Measurements from ENCODE around the gene MAGEF1.

Gene MAGEF1

DNA sequence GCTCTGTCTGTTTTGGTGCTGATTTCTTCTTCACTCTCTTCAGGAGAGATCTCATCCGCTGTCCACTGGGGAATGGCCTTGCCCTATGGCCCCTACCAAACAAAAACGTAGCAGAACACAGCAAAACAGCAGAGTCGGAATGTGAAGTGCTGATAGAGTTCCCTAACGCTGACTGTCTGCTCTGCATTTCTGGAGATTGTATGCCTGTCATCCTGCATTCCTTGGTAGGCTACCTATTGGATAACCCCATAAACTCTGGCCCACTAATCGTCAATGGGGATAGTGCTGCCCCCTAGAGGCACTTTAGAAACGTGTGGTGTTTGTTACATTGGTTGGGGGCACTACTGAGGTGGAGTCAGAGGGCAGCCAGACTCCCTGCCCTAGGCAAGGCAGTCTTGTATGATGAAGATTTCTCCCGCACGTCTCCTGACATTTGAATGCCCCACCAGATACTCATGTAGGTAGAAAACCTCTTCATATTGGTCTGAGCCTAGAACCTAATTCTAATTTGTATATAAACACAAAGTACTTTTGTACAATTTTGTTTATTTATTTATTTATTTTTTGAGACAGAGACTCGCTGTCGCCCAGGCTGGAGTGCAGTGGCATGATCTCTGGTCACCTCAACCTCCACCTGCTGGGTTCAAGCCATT is 15.6 kb upstream of the MAGEF1 start:
- peak in 5 of 10 donors; percentile 33 to 68 (median 51) for DNase-seq
- intact Hi-C loops (cut with DNase I): loop anchor here (1.0 to 2.0 kb wide), 2 partner anchors 49 to 166 kb away; partner anchors contain the start of gene EPHB3

DNA sequence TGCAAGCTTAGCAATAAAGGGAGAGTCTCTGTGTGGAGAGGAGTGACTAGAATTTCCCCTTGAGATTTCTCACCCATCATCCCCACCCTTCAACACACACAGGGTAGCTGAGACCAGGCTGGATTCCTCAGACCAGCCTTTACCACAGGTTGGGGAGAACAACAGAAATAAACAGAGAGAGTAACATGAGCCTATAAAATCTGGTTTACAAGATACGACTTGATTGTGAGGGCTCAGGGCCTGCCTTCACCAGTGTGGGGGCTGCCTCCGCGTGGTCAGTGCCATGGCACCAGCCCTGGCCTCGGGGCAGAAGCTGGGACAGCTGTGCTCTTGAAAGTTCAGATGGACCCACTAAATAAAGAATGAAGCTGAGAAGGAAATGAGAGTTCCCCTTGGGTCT is 14.6 kb upstream of the MAGEF1 start:
- intact Hi-C loops (cut with DNase I): loop anchor here (2.0 kb wide), 1 partner anchor 50 kb away; no protein-coding TSS in a partner anchor

DNA sequence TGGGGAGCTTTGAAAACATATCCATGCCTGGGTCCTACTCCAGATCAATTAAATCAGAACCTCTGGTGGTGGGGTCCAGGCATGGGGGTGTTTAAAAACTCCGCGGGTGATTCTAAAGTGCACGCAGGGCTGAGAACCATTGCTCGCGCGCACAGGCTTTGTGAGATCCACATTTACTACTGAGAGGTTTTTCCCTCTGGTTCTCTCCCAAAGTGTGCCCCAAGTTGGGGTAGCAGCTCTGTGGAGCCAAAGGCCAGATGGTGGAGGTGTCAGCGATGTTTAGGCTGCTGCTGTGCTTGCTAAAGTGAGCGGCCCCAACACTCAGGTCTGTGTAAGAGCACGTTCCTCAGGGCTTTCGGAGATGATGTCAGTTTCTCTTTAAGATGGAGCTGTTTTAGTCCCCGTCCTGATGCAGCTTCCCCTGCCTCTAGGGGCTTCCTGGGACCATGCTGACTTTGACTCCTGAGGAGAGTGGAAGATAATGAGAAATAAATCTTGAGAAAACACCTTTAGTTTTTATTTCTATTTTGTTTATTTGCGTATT is 13.4 kb upstream of the MAGEF1 start:
- no peak for DNase-seq
- intact Hi-C loops (cut with DNase I): no loop called here

More for the DNA sequence above, 14.6 kb upstream of the MAGEF1 start:
- DNase-seq: no peak

DNA sequence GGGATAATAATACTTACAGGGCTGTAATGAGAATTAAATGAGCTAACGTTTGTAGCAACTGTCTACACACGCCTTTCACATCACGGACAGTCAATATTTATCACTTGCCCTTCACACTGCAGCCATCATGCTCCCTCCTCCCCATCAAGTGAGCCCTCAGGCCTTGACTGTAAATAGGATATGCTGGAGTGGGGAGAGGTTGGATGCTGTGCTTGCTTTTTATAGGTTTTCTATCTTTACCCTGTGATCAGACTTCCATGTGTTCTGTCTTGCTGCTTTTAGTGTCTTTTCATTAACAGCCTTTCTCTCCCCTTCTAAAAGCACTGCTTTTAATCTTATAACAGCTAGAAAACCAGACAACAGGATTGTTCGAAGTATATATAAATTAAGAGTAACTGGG is 12.8 kb upstream of the MAGEF1 start:
- no peak for DNase-seq
- intact Hi-C loops (cut with DNase I): no loop called here

DNA sequence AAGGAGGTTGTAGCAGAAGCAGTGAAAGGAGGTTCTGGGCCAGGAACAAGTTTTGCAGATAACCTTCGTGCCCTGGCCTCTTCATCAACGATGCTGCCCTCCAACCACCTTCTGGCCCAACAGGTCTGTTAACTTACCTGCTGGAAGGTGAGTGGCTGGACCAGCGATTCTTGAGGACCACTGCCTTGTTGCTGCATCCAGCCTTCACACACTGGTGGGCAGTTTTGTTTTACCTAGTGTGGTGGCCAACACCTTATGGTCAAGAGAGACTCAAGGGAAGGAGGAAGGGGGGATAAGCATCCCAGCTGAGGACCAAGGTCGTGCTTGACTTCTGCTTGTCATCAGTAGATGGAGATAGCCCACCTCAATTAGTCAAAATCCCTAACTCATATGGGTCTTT is 7.8 kb upstream of the MAGEF1 start:
- intact Hi-C loops (cut with DNase I): no loop called here

GRCh38 chr3:184718431-184718830 is 6.6 kb upstream of the MAGEF1 start:
- DNase-seq: no peak
- intact Hi-C loops (cut with DNase I): no loop called here

More for the DNA sequence above, 7.8 kb upstream of the MAGEF1 start:
- no peak for DNase-seq

DNA sequence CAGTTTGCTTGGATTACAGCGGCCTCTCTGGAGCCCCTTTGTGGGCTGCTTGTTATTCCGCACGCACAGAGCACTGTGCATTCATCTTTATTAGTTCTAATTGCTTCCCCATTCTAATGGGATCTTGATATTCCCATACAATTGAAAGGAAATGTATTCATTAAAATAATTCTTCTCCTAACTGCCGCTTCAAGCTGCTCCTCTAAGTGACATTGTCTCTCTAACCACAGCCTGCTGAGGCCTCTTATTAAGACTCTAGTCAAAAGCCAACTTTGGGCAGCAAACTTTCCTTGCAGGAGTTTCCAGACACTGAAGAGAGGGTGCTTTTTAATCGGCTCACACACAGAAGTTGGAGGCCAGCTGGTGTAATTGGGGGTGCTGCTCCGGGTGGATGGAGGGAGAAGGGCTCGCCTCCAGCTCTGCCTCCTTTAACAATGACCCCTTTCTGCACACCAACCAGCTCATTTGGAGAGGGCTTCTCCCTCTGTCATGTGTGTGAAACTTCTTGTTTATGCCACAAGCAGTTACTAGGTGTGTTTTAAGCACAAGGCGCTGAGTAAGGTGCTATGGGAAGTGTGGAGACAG is 5.6 kb upstream of the MAGEF1 start:
- intact Hi-C loops (cut with DNase I): no loop called here
- peak in 3 of 10 donors; percentile 6 to 79 (median 23) for DNase-seq

- intact Hi-C loops (cut with DNase I): no loop called here
- peak in 6 of 10 donors; percentile 26 to 84 (median 40) for DNase-seq
These were observed 4.9 kb upstream of the MAGEF1 start for GRCh38 chr3:184716622-184717398.

DNA sequence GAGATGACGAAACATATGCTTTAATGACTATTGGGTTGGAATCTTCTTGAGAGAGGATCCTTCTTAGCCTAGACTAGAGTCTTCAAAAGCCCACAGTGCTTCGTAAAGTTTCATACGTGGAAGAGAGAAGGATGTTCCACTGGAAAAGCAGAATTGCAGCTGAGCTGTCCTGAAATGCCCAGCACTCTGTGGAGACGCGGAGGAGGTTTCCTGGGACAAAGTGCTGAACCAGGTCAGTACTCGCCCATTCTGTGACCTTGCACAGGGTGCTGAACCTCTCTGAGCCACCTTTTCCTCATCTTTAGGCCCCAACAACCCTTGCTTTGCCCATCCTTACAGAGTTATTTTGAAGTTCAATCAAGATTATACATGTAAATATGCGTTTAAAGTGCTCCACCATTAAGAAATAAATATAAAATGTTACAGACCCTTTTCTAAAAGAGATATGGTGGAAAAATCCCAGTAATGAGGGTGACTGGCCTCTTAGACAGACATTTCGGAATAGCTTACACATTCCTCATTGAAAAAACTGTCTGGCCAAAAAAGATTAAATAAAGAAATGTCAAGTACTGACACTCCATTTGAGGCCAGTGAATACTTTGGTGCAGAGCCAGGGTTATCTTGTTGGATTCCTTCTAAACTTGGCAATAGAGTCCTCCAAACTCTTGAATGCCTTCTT is 4.2 kb upstream of the MAGEF1 start:
- no peak for DNase-seq
- intact Hi-C loops (cut with DNase I): no loop called here

- intact Hi-C loops (cut with DNase I): loop anchor here (1.0 kb wide), 1 partner anchor 131 kb away; no protein-coding TSS in a partner anchor
- DNase-seq: no peak
These were observed 1.7 kb upstream of the MAGEF1 start for GRCh38 chr3:184713521-184713920.

DNA sequence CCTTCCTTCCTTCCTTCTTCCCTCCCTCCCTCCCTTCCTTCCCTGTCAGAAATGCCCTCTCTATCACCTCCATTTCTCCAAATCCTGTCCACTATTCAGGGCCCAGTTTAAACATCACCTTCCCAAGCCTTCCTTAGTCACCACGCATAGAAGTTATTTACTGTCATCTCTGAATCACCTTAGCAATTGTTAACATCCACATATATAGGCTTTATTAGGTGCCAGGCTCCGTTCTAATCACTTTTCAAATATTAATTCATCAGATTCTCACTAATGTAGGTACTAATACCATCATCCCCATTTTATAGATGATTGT is 1.1 kb upstream of the MAGEF1 start:
- intact Hi-C loops (cut with DNase I): loop anchor here (1.0 kb wide), 1 partner anchor 131 kb away; no protein-coding TSS in a partner anchor

DNA sequence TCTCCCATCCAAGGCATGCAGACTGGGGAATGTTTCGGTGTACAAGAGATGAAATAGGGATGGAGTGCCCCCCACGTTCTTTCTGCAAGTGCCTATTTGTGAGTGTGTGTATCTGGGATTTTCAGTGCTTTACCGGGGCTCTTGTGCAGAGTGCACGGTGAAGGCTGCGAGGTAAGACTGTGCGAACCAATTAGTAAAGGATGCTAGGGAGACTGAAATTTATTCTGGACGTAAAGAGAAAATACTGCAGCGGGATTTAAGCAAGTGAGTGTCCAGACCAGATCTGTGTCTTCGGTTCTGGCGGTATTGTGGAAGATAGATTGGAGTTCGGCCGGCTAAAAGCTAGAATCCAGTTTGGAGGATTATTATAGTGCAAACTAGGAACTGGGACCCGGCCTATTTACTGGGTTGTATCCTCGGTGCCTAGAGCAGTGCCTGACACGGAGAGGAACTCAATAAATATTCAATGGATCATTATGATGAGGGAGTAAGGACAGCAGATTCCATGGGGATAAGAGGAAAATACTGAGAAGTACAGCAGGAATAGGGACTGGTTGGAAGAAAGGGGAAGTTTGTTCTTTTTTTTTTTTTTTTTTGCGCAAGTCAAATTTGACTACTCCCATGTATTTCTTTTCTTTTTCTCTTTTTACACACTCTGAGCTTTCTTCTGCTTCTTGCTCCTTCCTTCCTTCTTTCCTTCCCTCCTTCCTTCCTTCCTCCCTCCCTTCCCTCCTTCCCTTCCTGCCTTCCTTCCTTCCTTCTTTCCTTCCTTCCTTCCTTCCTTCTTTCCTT is 580 bp upstream of the MAGEF1 start:
- DNase-seq: no peak
- intact Hi-C loops (cut with DNase I): loop anchor here (1.0 kb wide), 1 partner anchor 130 kb away; no protein-coding TSS in a partner anchor

More for the DNA sequence above, 1.1 kb upstream of the MAGEF1 start:
- no peak for DNase-seq

GRCh38 chr3:184710870-184711492 is 883 bp downstream of the MAGEF1 start:
- DNase-seq: peak in 2 of 10 donors; percentile 16 to 77
- intact Hi-C loops (cut with DNase I): no loop called here

DNA sequence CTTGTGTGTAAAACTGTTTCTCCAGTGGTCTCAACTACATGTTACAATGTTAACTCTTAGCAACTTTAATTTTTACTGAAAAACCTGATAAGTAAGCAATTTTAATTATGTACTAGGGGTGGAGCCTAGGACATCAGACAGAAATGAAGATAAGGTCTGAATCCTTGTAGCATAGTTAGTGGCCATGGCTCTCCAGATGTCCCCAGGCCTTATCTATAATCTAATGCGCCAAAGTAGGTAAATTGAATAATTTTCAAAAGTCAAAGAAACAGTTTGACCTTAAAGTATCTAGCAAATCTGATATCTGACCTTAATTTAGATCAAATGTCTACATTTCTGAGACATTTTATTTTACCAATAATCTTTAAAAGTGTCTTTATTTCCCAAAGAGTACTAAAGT is 8.2 kb downstream of the MAGEF1 start:
- intact Hi-C loops (cut with DNase I): no loop called here
- DNase-seq: no peak

DNA sequence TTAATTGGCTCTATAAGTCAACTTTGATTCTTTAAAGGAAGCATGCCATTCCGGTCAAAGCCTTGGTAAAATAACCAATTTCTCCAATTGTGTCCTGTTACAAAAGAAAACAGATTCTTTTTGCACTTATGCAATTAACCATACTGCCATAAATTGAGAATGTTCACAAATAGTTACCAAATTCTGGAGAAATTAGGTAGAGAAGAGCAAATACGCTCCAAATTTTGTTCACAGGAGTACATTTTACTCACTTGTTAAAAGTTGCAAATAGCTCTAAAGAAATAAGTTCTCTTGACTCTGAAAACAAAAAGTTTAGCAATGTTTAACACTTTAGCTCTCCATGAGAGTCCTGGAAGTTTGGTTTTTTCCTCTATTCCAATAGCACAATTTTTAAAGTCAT is 11.1 kb downstream of the MAGEF1 start:
- intact Hi-C loops (cut with DNase I): no loop called here
- DNase-seq: no peak

DNA sequence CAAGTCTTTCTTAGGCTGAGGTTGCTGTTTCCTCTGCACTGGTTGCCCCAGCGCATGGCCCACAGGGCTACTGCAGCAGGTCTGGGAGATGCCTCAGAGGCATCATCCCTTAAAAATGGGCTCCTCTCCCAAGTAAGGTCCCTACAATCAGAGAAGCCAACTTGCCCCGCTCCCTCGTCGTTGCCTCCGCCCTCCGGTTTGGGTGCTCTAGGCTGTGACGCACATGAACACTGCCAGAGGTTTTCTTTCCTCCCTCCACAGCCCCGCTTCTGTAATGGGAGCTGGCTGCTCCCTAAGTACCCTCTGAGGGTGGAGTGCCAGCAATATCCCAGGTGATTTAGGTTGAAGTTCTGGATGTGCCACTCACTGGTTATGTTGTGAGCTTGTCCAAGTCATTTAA is 14.0 kb downstream of the MAGEF1 start:
- peak in 1 of 10 donors; percentile 40 for DNase-seq
- intact Hi-C loops (cut with DNase I): no loop called here

GRCh38 chr3:184696697-184697096 is 15.2 kb downstream of the MAGEF1 start:
- intact Hi-C loops (cut with DNase I): no loop called here
- no peak for DNase-seq

GRCh38 chr3:184694716-184695115 is 17.1 kb downstream of the MAGEF1 start:
- no peak for DNase-seq
- intact Hi-C loops (cut with DNase I): no loop called here

- intact Hi-C loops (cut with DNase I): no loop called here
- DNase-seq: no peak
These were observed 17.7 kb downstream of the MAGEF1 start for GRCh38 chr3:184694133-184694665.

Data from posterior cingulate gyrus (tissue), 11 donors.